GM13976 (cell line): ENCODE measurements around the gene POT1.

Experiments
- DNase-seq: peaks from one replicate; pipeline ENCODE4 v3.0.0; 2012; ENCODE audit warnings: low spot score
- in situ Hi-C: fragments of 300-500 bp; cut with MboI; formaldehyde crosslinking; loops from one replicate; pipeline ENCODE4 v1.12.0; 2022; ENCODE audit warnings: low sequenced_read_pairs, mixed read lengths, inconsistent platforms; ENCODE audit not compliant: unreplicated experiment
- TF ChIP-seq, protein P1 (sequence below): IDR thresholded peaks from 2 replicates; pipeline ENCODE4 v1.5.1; 2012; ENCODE audit warnings: borderline replicate concordance, mild to moderate bottlenecking; ENCODE audit not compliant: insufficient read depth; ENCODE audit errors: extremely low read depth, missing control alignments, control extremely low read depth

Gene POT1

DNA sequence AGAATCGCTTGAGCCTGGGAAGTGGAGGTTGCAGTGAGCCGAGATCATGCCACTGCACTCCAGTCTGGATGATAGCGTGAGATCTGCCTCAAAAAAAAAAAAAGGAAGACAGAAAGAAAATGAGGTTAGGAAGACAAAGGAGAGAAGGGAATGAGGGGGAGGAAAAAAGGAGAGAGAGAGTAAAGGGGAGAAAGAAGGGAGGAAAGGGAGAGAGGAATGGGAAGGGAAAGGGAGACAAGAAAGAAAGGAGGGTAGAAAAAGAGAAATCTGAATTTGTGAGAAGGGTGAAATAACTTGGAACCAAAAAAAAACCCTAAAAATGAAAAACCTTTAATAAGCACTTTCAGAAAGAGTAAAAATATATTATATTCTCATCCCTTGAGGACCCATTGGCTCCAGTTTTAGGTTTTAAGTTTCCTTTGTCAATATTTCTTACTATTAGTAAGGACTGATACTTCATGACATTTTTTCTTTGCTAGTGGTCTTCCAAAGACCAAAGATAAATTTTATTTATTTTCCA lies 54.9 kb downstream of the POT1 start:
- in situ Hi-C loops, result no loop called here
- DNase-seq, result no peak
- TF ChIP-seq, protein P1, sequence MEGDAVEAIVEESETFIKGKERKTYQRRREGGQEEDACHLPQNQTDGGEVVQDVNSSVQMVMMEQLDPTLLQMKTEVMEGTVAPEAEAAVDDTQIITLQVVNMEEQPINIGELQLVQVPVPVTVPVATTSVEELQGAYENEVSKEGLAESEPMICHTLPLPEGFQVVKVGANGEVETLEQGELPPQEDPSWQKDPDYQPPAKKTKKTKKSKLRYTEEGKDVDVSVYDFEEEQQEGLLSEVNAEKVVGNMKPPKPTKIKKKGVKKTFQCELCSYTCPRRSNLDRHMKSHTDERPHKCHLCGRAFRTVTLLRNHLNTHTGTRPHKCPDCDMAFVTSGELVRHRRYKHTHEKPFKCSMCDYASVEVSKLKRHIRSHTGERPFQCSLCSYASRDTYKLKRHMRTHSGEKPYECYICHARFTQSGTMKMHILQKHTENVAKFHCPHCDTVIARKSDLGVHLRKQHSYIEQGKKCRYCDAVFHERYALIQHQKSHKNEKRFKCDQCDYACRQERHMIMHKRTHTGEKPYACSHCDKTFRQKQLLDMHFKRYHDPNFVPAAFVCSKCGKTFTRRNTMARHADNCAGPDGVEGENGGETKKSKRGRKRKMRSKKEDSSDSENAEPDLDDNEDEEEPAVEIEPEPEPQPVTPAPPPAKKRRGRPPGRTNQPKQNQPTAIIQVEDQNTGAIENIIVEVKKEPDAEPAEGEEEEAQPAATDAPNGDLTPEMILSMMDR, result no peak

DNA sequence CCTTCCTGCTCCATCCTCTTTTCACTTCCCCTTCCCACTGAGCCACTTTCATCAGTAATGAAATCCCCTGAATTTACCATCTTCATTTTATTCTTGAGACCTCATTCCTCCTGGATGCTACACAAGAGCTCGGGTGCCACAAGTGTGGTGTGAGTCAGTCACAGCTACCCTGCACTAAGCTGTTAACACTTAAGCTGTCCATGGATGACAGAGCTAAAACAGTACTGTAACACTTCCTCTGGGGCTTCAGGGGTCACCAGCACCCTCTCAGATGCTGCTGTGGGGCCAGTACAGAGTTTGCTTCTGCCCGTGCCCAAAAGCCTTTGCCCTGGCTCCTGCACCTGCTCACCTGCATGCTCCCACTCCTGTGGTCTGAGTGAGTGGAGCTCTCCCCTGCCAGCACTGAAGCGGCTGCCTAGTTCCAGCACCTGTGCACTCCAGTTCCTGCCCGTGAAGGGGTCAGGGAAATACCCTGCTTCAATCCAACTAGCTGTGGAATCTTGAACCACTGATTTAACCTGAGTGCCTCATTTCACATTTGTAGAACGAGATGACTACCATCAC lies 71.9 kb downstream of the POT1 start:
- DNase-seq, result no peak
- in situ Hi-C loops, result no loop called here
- TF ChIP-seq, protein P1, result no peak

GRCh38 chr7:124856299-124856888 lies 73.2 kb downstream of the POT1 start:
- TF ChIP-seq, protein P1, result no peak
- DNase-seq, result peak; percentile 12
- in situ Hi-C loops, result no loop called here

- no peak for DNase-seq
- in situ Hi-C loops, result no loop called here
- TF ChIP-seq, protein P1, result no peak
Observed at GRCh38 chr7:124843336-124843735, 86.3 kb downstream of the POT1 start.

- DNase-seq, result no peak
- TF ChIP-seq, protein P1, result no peak
- in situ Hi-C loops, result no loop called here
Observed at GRCh38 chr7:124840435-124840834, 89.2 kb downstream of the POT1 start.

DNA sequence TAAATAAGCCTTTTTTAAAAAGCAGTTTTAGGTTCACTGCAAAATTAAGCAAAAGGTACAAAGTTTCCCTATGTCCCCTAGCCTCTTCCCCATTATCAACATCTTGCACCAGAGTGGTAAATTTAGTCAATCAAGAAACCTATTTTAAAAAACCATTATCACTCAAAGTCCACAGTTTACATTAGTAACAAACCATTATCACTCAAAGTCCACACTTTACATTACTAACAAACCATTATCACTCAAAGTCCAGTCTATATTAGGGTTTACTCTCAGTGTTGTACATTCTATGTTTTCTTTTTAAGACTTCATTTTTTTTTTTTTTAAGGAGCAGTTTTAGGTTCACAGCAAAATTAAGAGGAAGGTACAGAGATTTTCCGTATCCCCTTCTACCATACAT lies 89.9 kb downstream of the POT1 start:
- TF ChIP-seq, protein P1, result no peak
- no peak for DNase-seq
- in situ Hi-C loops, result no loop called here
